MM.1S (cell line): ENCODE measurements around the gene SH2D4B.

Experiments used
- EZH2 ChIP-seq: fragments of 300-600 bp; sonication (generic); optimal IDR thresholded peaks from 2 replicates; pipeline ENCODE3; 2017; ENCODE audit warnings: low read depth, mild to moderate bottlenecking, antibody characterized with exemption, low read length, mixed read lengths
- EZH2phosphoT487 ChIP-seq: fragments of 300-600 bp; sonication (generic); IDR thresholded peaks from 2 replicates; pipeline ENCODE4 v1.6.1; 2018; ENCODE audit warnings: antibody characterized with exemption, low read length
- TF ChIP-seq, protein P1 (sequence below): fragments of 300-600 bp; sonication (generic); IDR thresholded peaks from 2 replicates; pipeline ENCODE4 v1.5.1; 2016; ENCODE audit warnings: antibody characterized with exemption, low read length, mixed read lengths

DNA sequence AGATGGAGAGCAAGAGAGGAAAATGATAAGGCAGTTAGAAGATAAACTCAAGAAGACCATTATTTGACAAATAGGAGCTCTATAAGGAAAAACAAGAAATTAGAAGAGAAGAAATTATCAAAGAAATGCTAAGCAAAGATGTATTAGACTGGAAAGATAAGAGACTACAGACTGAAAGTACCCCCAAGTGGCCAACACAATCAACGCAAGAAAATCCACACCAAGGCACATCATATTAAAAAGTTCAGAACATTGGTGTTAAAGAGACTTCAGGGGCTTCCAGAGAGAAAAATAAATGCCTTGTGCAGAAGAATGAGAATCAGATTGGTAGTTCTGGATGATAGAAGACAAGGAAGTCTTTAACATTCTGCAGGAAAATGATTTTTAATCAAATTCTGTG is 46.0 kb downstream of the SH2D4B start:
- TF ChIP-seq EZH2 (no peak), EZH2phosphoT487 (no peak)
- TF ChIP-seq, protein P1, sequence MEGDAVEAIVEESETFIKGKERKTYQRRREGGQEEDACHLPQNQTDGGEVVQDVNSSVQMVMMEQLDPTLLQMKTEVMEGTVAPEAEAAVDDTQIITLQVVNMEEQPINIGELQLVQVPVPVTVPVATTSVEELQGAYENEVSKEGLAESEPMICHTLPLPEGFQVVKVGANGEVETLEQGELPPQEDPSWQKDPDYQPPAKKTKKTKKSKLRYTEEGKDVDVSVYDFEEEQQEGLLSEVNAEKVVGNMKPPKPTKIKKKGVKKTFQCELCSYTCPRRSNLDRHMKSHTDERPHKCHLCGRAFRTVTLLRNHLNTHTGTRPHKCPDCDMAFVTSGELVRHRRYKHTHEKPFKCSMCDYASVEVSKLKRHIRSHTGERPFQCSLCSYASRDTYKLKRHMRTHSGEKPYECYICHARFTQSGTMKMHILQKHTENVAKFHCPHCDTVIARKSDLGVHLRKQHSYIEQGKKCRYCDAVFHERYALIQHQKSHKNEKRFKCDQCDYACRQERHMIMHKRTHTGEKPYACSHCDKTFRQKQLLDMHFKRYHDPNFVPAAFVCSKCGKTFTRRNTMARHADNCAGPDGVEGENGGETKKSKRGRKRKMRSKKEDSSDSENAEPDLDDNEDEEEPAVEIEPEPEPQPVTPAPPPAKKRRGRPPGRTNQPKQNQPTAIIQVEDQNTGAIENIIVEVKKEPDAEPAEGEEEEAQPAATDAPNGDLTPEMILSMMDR: no peak
